ENCODE measurements around the gene FMNL2.

Gene FMNL2

GRCh38 chr2:152452256-152452973 is 117.4 kb downstream of the FMNL2 start:
- DNase-seq: no peak

GRCh38 chr2:152453129-152453911 is 118.3 kb downstream of the FMNL2 start:
- no peak for DNase-seq

GRCh38 chr2:152454371-152454770 is 119.4 kb downstream of the FMNL2 start:
- no peak for DNase-seq

GRCh38 chr2:152454960-152455359 is 120.0 kb downstream of the FMNL2 start:
- DNase-seq: no peak

GRCh38 chr2:152455738-152456137 is 120.8 kb downstream of the FMNL2 start:
- no peak for DNase-seq

GRCh38 chr2:152456262-152456661 is 121.3 kb downstream of the FMNL2 start:
- DNase-seq: no peak

GRCh38 chr2:152458441-152458940 is 123.5 kb downstream of the FMNL2 start:
- no peak for DNase-seq

GRCh38 chr2:152459091-152459490 is 124.1 kb downstream of the FMNL2 start:
- no peak for DNase-seq

GRCh38 chr2:152460567-152460966 is 125.6 kb downstream of the FMNL2 start:
- DNase-seq: no peak

- DNase-seq: no peak
These were observed 127.1 kb downstream of the FMNL2 start for GRCh38 chr2:152462120-152462519.

GRCh38 chr2:152462779-152463178 is 127.8 kb downstream of the FMNL2 start:
- no peak for DNase-seq

GRCh38 chr2:152464851-152465470 is 130.0 kb downstream of the FMNL2 start:
- no peak for DNase-seq

- no peak for DNase-seq
These were observed 130.6 kb downstream of the FMNL2 start for GRCh38 chr2:152465541-152465940.

- no peak for DNase-seq
These were observed 131.1 kb downstream of the FMNL2 start for GRCh38 chr2:152466041-152466440.

- peak; percentile 68 to 87 (median 74) for DNase-seq
These were observed 132.2 kb downstream of the FMNL2 start for GRCh38 chr2:152466980-152467676.

- peak; percentile 24 to 67 (median 58) for DNase-seq
These were observed 132.9 kb downstream of the FMNL2 start for GRCh38 chr2:152467677-152468410.

- peak; percentile 77 to 91 (median 82) for DNase-seq
These were observed 134.1 kb downstream of the FMNL2 start for GRCh38 chr2:152468899-152469692.

GRCh38 chr2:152470861-152471854 is 136.2 kb downstream of the FMNL2 start:
- no peak for DNase-seq

GRCh38 chr2:152472481-152472887 is 137.5 kb downstream of the FMNL2 start:
- DNase-seq: no peak
